Globus pallidus (tissue), 1 donor: Measurements from ENCODE around the gene PRSS38.
"Not testable (repeated sequence)": the region's sequence is repeated elsewhere in the genome, so short reads cannot be mapped to it uniquely, and the experiment has no call there.

Source experiments
- DNase-seq: peaks from one replicate; pipeline ENCODE4 v3.0.0-alpha.2; 2015; ENCODE audit warnings: low spot score

Gene PRSS38

GRCh38 chr1:227844320-227845146, 29.1 kb downstream of the PRSS38 start:
- DNase-seq, result no peak

GRCh38 chr1:227845147-227845458, 29.6 kb downstream of the PRSS38 start:
- DNase-seq, result no peak

GRCh38 chr1:227845519-227845918, 30.0 kb downstream of the PRSS38 start:
- DNase-seq, result no peak

DNA sequence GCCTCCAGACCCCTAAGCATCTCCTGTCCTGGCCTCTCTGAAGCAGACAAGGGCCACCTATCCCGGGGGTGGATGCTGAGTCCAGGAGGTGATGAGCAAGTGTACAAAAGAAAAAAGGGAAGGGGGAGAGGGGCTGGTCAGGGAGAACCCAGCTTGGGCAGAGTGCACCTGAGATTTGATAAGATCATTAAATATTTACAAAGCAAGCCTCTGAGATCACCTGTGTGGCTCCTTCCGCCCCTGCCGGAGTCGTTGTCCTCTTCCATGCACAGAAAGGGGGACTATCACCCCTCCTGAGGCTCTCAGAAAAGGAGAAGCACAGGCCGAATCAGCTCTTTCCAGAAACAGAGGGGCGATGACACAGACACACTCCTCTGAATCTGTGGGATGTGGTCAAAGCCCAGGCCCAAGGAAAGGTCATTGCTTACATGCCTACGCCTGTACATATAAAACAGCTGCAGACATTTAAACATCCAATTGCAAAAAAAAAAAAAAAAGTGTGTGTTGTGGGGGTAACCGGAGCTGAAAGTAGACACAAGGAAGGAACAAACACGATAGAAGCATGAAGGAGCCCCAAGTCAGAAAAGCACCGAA, 30.9 kb downstream of the PRSS38 start:
- DNase-seq, result no peak

- not testable (repeated sequence) for DNase-seq
Observed at GRCh38 chr1:227847046-227847445, 31.6 kb downstream of the PRSS38 start.

DNA sequence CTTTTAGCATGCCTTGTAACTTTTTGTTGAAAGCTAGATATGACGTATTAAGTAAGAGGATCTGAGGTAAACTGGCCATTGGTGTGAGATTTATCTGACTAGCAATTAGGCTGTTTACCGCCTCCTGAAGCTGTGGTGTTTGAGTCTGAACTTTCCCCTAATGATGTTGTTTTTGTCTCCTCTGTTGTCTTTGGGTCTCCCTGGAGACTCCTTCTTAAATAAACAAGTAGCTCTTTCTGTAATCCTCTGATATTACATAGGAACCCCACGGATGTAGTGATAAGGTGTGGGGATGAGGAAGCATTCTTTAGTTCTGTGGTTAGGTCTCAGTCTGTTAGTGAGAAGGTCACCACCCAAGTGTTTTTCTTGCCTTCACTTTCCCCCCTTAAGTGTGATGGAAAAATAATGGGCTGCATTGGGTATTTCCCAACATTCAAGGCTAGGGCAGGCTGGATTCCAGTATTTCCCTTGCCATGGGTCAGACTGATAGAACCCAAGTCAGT, 33.0 kb downstream of the PRSS38 start:
- DNase-seq, result no peak

DNA sequence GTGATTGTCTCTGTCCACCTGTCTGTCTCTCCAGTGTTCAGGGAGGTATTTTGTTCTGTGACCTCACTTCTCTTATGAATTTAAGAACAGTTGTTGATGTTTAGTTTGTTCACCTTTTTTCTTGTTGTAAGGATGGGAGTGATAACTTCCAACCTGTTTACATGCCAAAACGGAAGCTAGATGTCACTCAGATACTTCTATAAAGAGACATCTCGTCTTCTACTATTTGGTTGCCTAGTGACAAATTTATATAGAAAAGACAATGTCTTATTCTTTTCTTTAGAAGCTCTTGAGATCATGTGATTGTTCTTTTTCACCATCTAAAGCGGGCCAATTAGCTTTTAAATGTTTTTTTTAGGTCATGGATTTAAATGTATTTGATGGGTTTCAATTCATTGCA, 33.8 kb downstream of the PRSS38 start:
- peak; percentile 16 for DNase-seq

DNA sequence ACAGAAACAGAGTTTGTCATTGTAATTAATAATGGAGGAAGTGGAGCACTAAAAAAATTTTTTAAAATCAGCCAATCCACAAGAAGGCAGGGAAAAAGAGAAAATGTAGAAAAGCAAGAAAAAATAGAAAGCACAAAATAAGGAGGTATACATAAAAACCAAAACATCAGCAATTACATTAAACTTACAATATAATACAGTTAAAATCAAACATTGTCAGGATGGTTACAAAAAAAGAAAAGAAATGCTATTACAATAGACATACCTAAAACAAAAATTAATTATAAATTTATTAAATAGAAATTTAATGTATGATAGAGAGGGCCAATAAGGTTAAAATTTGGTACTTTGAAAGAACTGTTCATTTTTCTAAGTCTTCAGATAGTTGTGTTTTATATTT, 38.7 kb downstream of the PRSS38 start:
- DNase-seq, result no peak

GRCh38 chr1:227855687-227856086, 40.2 kb downstream of the PRSS38 start:
- DNase-seq, result no peak

- DNase-seq, result no peak
Observed at GRCh38 chr1:227856147-227856858, 40.8 kb downstream of the PRSS38 start.

- DNase-seq, result no peak
Observed at GRCh38 chr1:227864882-227865281, 49.4 kb downstream of the PRSS38 start.

DNA sequence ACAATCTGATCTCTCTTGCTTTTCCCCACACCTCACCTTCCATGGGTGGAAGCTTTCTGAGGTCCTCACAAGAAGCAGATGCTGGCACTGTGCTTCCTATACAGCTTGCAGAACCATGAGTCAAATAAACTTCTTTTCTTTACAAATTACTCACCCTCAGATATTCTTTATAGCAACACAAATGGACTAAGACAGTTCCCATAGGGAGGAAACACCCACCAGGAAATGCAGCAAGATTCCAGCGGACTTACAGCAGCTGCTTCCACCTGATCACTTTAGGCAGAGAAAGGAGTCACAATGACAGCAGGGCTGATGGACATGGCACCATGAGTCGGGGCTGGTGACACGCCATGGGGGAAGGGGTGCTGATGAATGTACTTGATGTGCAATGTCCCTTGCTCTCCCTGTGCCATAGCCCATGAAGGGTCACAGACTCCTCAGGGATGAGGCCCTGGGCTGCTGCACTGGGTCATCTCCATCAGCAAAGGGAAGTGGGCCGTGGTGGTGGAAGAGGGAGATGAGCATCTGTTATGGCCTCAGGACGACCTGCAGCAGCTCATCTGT, 53.9 kb downstream of the PRSS38 start:
- DNase-seq, result no peak

DNA sequence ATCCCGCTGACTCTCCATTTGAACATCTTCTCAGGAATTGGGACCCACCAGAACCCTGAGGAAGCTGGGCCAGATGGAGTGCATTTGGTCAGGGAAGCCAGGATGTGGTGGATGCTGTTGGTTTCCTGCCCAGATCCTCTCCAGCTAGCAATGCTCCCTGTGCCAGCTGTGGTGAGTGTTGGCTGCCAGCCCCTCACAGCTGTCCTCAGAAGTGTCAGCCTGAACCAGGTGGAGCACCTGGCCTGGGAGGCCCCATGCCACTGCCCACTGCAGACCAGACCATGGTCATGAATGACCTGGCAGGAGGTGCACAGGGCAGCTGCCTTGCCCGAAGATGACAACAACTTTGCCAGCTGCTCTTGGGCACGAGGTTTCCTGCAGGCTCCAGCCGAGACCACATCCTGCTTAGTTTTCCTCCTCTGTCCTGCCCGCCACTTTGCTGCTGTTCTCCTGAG, 54.4 kb downstream of the PRSS38 start:
- no peak for DNase-seq

- DNase-seq, result no peak
Observed at GRCh38 chr1:227870366-227870765, 54.9 kb downstream of the PRSS38 start.

DNA sequence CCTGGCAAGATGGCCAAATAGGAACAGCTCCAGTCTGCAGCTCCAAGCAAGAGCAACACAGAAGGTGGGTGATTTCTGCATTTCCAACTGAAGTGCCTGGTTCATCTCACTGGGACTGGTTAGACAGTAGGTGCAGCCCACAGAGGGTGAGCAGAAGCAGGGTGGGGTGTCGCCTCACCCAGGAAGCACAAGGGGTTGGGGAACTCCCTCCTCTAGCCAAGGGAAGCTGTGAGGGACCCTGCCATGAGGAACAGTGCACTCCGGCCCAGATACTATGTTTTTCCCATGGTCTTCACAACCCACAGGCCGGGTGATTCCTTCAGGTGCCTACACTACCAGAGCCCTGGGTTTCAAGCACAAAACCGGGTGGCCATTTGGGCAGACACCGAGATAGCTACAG, 56.4 kb downstream of the PRSS38 start:
- not testable (repeated sequence) for DNase-seq

- DNase-seq, result not testable (repeated sequence)
Observed at GRCh38 chr1:227877810-227878209, 62.3 kb downstream of the PRSS38 start.

DNA sequence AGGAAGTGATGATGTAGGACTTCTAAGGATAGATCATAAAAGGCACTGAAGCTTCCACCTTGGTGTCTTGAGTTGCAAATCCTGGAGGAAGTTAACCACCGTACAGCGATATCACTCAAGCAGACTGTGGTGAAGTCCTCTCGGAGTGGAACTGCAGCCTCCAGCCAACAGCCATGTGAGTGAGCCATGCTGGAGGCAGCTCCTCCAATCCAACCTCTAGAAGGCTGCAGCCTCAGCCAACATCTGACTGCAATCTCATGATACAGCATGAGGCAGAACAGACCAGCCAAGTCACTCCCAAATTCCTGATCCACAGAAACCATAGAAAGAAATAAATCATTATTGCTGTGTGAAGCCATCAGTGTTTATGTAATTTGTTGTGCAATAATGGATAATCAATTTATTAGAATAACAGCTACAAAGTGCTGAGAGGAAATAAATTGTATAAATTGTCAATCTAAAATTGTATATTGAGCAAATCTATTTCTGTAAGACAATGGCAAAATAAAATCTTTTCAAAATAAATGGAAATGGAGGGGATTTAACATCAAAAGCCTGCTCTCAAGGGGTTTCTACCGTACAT, 65.0 kb downstream of the PRSS38 start:
- no peak for DNase-seq

- DNase-seq, result no peak
Observed at GRCh38 chr1:227883073-227883520, 67.6 kb downstream of the PRSS38 start.

DNA sequence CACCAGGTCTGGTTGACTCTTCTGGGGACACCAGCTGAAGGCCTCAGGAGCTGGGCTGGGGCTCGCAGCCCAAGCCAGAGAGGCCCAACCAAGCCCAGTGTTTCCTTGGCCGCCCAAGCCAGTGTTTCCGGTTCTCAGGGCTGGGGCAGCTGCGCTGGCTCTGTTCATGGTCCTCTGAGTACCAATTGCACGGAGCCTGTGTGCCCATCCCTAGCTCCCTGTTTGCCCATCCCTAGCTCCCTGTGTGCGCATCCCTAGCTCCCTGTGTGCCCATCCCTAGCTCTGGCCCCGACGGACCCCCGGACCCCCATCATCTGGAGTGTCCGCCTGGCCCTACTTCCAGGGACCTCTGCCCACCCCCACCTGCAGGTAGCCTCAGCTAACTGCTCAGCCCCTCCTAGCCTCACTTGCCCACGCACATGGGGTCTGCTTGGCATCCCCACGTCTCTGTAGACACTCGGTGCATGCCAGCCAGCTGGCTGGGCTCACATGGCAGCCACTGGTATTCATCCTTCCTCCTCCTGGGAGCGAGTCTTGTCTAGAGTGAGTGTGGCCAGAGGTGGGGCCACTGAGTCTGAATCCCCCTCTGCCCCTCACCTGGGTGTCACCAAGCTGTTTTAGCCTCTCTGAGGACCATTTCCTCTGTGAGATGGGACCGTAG, 68.3 kb downstream of the PRSS38 start:
- DNase-seq, result no peak

- DNase-seq, result no peak
Observed at GRCh38 chr1:227884370-227885134, 69.1 kb downstream of the PRSS38 start.

- DNase-seq, result no peak
Observed at GRCh38 chr1:227885135-227885647, 69.7 kb downstream of the PRSS38 start.
